Measurements from ENCODE around the gene MITF. TPM values are rescaled to one million over a fixed set of nuclear protein-coding genes. Genes with fewer than 3 reads are reported as not detected.
"Not testable (repeated sequence)": the region's sequence is repeated elsewhere in the genome, so short reads cannot be mapped to it uniquely, and the experiment has no call there.

The MITF gene
- total and polyA plus RNA-seq, 3 donors from 2014 or later, result 5.5 to 9.0 (median 5.8) TPM

- TF ChIP-seq, protein P1, sequence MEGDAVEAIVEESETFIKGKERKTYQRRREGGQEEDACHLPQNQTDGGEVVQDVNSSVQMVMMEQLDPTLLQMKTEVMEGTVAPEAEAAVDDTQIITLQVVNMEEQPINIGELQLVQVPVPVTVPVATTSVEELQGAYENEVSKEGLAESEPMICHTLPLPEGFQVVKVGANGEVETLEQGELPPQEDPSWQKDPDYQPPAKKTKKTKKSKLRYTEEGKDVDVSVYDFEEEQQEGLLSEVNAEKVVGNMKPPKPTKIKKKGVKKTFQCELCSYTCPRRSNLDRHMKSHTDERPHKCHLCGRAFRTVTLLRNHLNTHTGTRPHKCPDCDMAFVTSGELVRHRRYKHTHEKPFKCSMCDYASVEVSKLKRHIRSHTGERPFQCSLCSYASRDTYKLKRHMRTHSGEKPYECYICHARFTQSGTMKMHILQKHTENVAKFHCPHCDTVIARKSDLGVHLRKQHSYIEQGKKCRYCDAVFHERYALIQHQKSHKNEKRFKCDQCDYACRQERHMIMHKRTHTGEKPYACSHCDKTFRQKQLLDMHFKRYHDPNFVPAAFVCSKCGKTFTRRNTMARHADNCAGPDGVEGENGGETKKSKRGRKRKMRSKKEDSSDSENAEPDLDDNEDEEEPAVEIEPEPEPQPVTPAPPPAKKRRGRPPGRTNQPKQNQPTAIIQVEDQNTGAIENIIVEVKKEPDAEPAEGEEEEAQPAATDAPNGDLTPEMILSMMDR (IDR thresholded peaks at IDR 0.05), result no peak
- TF ChIP-seq POLR2A (IDR thresholded peaks at IDR 0.05), result no peak
- H3K27ac ChIP-seq, result no peak overlapping the region
- H3K27me3 ChIP-seq, result no peaks in the 10 kb centered on the region
- DNase-seq, result no peak
- 95 to 98% methylated on average over 2 of the region's 2 CpGs for WGBS, 2 donors
- intact Hi-C loops (cut with DNase I; ENCODE audit: low total_unique reads), result no loop called here
- H3K9me3 ChIP-seq, result no peaks in the 10 kb centered on the region
- no peak overlapping the region for H3K4me3 ChIP-seq
- no peaks in the 10 kb centered on the region for H3K36me3 ChIP-seq (ENCODE audit: low read depth, missing control alignments)
- H3K4me1 ChIP-seq, result no peaks in the 10 kb centered on the region
Observed at GRCh38 chr3:69906351-69906966, 167.2 kb downstream of the MITF start.

- intact Hi-C loops (cut with DNase I; ENCODE audit: low total_unique reads), result no loop called here
- TF ChIP-seq, protein P1 (IDR thresholded peaks at IDR 0.05), result no peak
- TF ChIP-seq POLR2A (IDR thresholded peaks at IDR 0.05), result no peak
- Histone ChIP-seq H3K27ac (no peak overlapping the region), H3K4me3 (no peak overlapping the region), H3K9me3 (no peaks in the 10 kb centered on the region), H3K4me1 (no peaks in the 10 kb centered on the region), H3K36me3 (ENCODE audit: low read depth, missing control alignments) (no peaks in the 10 kb centered on the region), H3K27me3 (no peaks in the 10 kb centered on the region)
- DNase-seq, result no peak
- WGBS, 2 donors, result 65 to 73% methylated on average over 1 of the region's 1 CpG
Observed at GRCh38 chr3:69907554-69907953, 168.3 kb downstream of the MITF start.

GRCh38 chr3:69909859-69910258 lies 170.6 kb downstream of the MITF start:
- H3K9me3 ChIP-seq; intact Hi-C loops (cut with DNase I; ENCODE audit: low total_unique reads); DNase-seq; H3K4me1 ChIP-seq; H3K27ac ChIP-seq; H3K36me3 ChIP-seq (ENCODE audit: low read depth, missing control alignments); H3K4me3 ChIP-seq; H3K27me3 ChIP-seq: not testable (repeated sequence)

- Histone ChIP-seq H3K9me3 (no peaks in the 10 kb centered on the region), H3K4me3 (no peak overlapping the region), H3K27me3 (no peaks in the 10 kb centered on the region), H3K27ac (no peak overlapping the region), H3K36me3 (ENCODE audit: low read depth, missing control alignments) (no peaks in the 10 kb centered on the region), H3K4me1 (no peaks in the 10 kb centered on the region)
- no peak for DNase-seq
- TF ChIP-seq, protein P1 (IDR thresholded peaks at IDR 0.05), result no peak
- TF ChIP-seq POLR2A (IDR thresholded peaks at IDR 0.05), result no peak
- WGBS, 2 donors, result 93 to 94% methylated on average over 3 of the region's 3 CpGs
- intact Hi-C loops (cut with DNase I; ENCODE audit: low total_unique reads), result no loop called here
Observed at GRCh38 chr3:69913422-69913821, 174.2 kb downstream of the MITF start.

GRCh38 chr3:69914395-69914794 lies 175.1 kb downstream of the MITF start:
- WGBS, 2 donors, result 89 to 96% methylated on average over 4 of the region's 4 CpGs
- Histone ChIP-seq H3K27ac (no peak overlapping the region), H3K4me1 (no peaks in the 10 kb centered on the region), H3K36me3 (ENCODE audit: low read depth, missing control alignments) (no peaks in the 10 kb centered on the region), H3K4me3 (no peak overlapping the region), H3K27me3 (no peaks in the 10 kb centered on the region), H3K9me3 (no peaks in the 10 kb centered on the region)
- DNase-seq, result no peak
- TF ChIP-seq, protein P1 (IDR thresholded peaks at IDR 0.05), result no peak
- no peak for TF ChIP-seq POLR2A (IDR thresholded peaks at IDR 0.05)
- intact Hi-C loops (cut with DNase I; ENCODE audit: low total_unique reads), result no loop called here
